ENCODE data around the gene ATP9A.

ATP9A gene

GRCh38 chr20:51796340-51796739 lies 28.1 kb upstream of the ATP9A start:
- H3K27ac ChIP-seq (replicated peaks) = no peak overlapping the region
- H3K27me3 ChIP-seq (ENCODE audit: insufficient read depth, poor library complexity, severe bottlenecking) = peaks cover 14% of the 10 kb centered on the region
- no peak overlapping the region for H3K4me3 ChIP-seq (replicated peaks; ENCODE audit: insufficient read depth, low read length)
- DNase-seq (ENCODE audit: low read depth in 1 of 2, low spot score in 1 of 2) = no peak
- TF ChIP-seq GABPA (IDR thresholded peaks at IDR 0.05; ENCODE audit: low read depth) = no peak
- no peak for TF ChIP-seq CTCF (IDR thresholded peaks at IDR 0.05; ENCODE audit: insufficient read depth, low read length)
- no peak for TF ChIP-seq SPI1 (IDR thresholded peaks at IDR 0.05; ENCODE audit: borderline replicate concordance, low read depth)
- no peak for TF ChIP-seq REST (IDR thresholded peaks at IDR 0.05; ENCODE audit: insufficient replicate concordance, low read depth)
- TF ChIP-seq POLR2AphosphoS5 (IDR thresholded peaks at IDR 0.05; ENCODE audit: low read depth) = no peak

- Histone ChIP-seq H3K27me3 (ENCODE audit: insufficient read depth, poor library complexity, severe bottlenecking) (no peaks in the 10 kb centered on the region), H3K4me3 (replicated peaks; ENCODE audit: insufficient read depth, low read length) (no peak overlapping the region), H3K27ac (replicated peaks) (no peak overlapping the region)
- no peak for TF ChIP-seq REST (IDR thresholded peaks at IDR 0.05; ENCODE audit: insufficient replicate concordance, low read depth)
- TF ChIP-seq POLR2AphosphoS5 (IDR thresholded peaks at IDR 0.05; ENCODE audit: low read depth) = no peak
- no peak for TF ChIP-seq CTCF (IDR thresholded peaks at IDR 0.05; ENCODE audit: insufficient read depth, low read length)
- TF ChIP-seq GABPA (IDR thresholded peaks at IDR 0.05; ENCODE audit: low read depth) = no peak
- no peak for TF ChIP-seq SPI1 (IDR thresholded peaks at IDR 0.05; ENCODE audit: borderline replicate concordance, low read depth)
- no peak for DNase-seq (ENCODE audit: low read depth in 1 of 2, low spot score in 1 of 2)
Measured at GRCh38 chr20:51792960-51793359, 24.8 kb upstream of the ATP9A start.

- H3K27me3 ChIP-seq (ENCODE audit: insufficient read depth, poor library complexity, severe bottlenecking) = no peaks in the 10 kb centered on the region
- no peak overlapping the region for H3K4me3 ChIP-seq (replicated peaks; ENCODE audit: insufficient read depth, low read length)
- H3K27ac ChIP-seq (replicated peaks) = no peak overlapping the region
- TF ChIP-seq REST (IDR thresholded peaks at IDR 0.05; ENCODE audit: insufficient replicate concordance, low read depth) = no peak
- no peak for TF ChIP-seq POLR2AphosphoS5 (IDR thresholded peaks at IDR 0.05; ENCODE audit: low read depth)
- DNase-seq (ENCODE audit: low read depth in 1 of 2, low spot score in 1 of 2) = no peak
Measured at GRCh38 chr20:51791626-51792025, 23.4 kb upstream of the ATP9A start.

GRCh38 chr20:51790256-51790655 lies 22.1 kb upstream of the ATP9A start:
- no peak overlapping the region for H3K27ac ChIP-seq (replicated peaks)
- H3K27me3 ChIP-seq (ENCODE audit: insufficient read depth, poor library complexity, severe bottlenecking) = no peaks in the 10 kb centered on the region
- DNase-seq (ENCODE audit: low read depth in 1 of 2, low spot score in 1 of 2) = no peak
- TF ChIP-seq GABPA (IDR thresholded peaks at IDR 0.05; ENCODE audit: low read depth) (no peak), POLR2AphosphoS5 (IDR thresholded peaks at IDR 0.05; ENCODE audit: low read depth) (no peak), SPI1 (IDR thresholded peaks at IDR 0.05; ENCODE audit: borderline replicate concordance, low read depth) (no peak), REST (IDR thresholded peaks at IDR 0.05; ENCODE audit: insufficient replicate concordance, low read depth) (no peak), CTCF (IDR thresholded peaks at IDR 0.05; ENCODE audit: insufficient read depth, low read length) (no peak)
- H3K4me3 ChIP-seq (replicated peaks; ENCODE audit: insufficient read depth, low read length) = no peak overlapping the region

Data from HL-60 (cell line).